Embryonic facial prominence (tissue), 1 donor: ENCODE results near the gene CHRND.

Source experiments
- DNase-seq: peaks from one replicate; pipeline ENCODE4 v3.0.0-alpha.2; 2016; ENCODE audit errors: extremely low spot score

Gene CHRND

GRCh38 chr2:232525791-232526371 lies at the start of gene CHRND:
TSS of gene CHRND (plus strand) at chr2:232526160. CDS start at chr2:232526216, 56 bp downstream.
- DNase-seq, result no peak

- no peak for DNase-seq
These were observed 49.2 kb upstream of the CHRND start for GRCh38 chr2:232476791-232477190.

- DNase-seq, result no peak
These were observed 48.0 kb upstream of the CHRND start for GRCh38 chr2:232477751-232478510.

GRCh38 chr2:232478571-232479340 lies 47.2 kb upstream of the CHRND start:
- DNase-seq, result no peak

GRCh38 chr2:232479341-232480200 lies 46.4 kb upstream of the CHRND start:
- no peak for DNase-seq

- DNase-seq, result no peak
These were observed 45.5 kb upstream of the CHRND start for GRCh38 chr2:232480201-232481190.

GRCh38 chr2:232481322-232482140 lies 44.4 kb upstream of the CHRND start:
- DNase-seq, result no peak

GRCh38 chr2:232482301-232483238 lies 43.4 kb upstream of the CHRND start:
- DNase-seq, result no peak

- no peak for DNase-seq
These were observed 42.5 kb upstream of the CHRND start for GRCh38 chr2:232483311-232483922.

GRCh38 chr2:232483923-232484627 lies 41.9 kb upstream of the CHRND start:
- DNase-seq, result no peak

GRCh38 chr2:232484628-232485347 lies 41.2 kb upstream of the CHRND start:
- DNase-seq, result no peak

- no peak for DNase-seq
These were observed 40.6 kb upstream of the CHRND start for GRCh38 chr2:232485348-232485756.

- no peak for DNase-seq
These were observed 40.0 kb upstream of the CHRND start for GRCh38 chr2:232485757-232486557.

- DNase-seq, result no peak
These were observed 39.2 kb upstream of the CHRND start for GRCh38 chr2:232486558-232487384.
